HG02970 (cell line): ENCODE results near the gene SGMS1.

ENCODE experiments used
- ATAC-seq: cut with Tn5 transposase; IDR thresholded peaks from one replicate; pipeline ENCODE4 v1.9.1; 2021; ENCODE audit warnings: mild to moderate bottlenecking, moderate library complexity, moderate number of reproducible peaks; ENCODE audit not compliant: unreplicated experiment, low FRiP score

Gene SGMS1

DNA sequence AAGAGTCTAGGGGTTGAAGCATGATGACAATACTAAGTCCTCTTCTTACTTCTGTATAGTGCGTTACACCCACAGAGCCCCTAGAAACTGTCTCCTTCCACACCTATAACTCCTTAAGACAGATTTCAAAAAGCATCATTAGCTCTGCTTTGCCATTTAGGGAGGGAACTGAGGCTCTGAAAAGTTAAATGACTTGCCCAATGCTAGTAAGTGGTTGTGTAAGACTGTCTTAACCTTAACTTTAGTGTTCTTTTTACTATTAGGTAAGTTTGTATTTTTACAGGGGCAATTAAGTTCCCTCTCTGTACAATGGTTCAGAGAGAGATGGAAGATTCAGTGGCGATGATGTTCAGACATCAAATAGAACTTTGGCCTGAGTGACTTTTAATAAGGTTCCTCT, 299.7 kb downstream of the SGMS1 start:
- ATAC-seq: no peak

DNA sequence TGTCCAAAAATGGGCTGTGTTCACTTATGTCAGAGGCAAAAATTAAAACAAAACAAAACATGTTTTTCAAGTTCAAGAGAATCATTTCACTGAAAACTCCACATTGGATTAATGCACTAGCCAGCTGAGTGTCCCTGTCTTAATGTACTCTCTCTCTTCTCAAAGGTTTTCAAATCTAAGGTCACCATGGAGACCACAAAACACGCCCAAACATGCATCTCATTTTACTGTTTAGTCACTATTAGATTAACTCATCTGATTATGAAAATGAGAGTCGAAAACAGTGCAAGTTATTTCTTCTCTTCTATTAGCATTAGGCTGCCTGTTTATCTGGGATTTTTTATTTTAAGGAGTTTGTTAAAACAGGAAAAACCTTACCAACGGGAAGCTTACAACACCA, 301.7 kb downstream of the SGMS1 start:
- no peak for ATAC-seq

DNA sequence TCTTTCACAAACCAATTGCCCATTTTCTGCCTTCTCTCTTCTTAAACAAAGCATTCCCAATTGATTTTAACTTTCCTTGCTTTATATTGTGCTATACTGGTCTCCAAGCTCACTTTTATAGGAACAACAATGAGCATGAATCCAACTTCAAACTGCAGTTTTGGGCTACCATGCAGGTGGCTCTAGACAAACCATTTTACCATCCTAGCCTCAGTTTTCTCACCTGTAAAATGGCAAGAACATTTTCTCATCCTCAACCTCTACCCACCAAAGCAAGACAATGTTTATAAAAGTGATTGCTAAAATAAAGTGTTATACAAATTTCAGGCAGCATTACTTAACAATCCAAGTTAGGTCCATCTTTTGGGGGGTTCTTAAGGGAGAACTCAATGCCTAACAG, 305.6 kb downstream of the SGMS1 start:
- no peak for ATAC-seq

DNA sequence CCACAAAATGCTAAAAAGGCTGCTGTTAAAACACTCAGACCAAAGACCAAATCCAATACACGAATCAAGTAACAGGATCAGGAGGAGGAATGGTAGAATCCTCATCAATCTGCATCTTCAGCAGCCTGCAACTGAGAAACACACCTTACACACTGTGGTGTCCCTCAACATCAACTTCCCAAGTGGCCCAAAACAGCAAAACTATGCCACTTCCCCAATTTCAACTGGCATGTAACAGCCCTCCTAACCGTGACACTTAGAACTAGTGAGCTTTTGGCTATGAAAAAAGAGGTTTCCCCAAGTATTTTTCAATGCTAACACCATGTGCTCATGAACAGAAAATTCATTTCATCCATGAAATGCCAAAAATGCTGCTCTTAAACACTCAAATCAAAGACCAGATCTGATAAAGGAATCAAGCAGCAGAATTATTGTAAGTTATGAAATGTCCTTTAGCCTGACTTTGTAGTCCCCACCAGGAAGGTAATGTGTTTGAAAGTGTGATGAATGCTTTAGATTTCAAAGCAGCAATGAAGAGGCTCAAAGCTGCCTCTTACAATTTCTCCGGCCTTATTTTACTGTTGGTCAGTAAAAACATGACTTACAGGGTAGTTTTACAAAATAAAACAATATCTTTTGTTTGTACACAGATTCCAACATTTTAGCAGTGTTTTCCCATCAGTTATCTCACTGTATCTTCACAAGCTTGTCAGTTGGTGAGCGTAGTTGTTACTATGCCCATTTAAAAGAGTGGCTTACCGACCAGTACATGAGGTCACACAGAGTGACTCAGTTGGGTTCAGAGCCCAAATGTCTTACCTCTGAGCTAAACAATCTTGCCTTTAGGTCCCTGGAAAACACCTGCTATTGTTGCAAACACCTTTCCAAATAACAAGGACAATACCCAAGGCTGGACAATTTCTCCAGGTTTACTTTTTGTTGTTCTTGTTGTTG, 306.8 kb downstream of the SGMS1 start:
- no peak for ATAC-seq

DNA sequence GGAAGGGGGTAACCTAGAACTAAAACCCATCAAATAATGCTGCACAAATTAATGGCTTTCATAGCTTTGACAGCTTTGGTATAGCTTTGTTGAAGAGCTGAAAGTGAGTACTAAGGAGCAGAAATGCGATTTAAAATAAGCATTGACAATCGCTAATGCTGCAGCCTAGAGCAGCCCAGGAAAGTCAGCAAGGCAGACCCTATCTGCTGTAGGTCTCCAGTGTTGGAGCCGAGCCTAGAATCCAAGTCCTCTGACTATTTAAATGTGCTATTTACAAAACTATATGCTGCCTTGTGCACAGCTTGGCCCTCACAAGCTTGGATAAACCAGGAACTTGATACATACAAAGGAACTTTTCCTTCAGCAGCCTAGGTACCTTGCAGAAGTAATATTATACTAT, 307.6 kb downstream of the SGMS1 start:
- no peak for ATAC-seq

DNA sequence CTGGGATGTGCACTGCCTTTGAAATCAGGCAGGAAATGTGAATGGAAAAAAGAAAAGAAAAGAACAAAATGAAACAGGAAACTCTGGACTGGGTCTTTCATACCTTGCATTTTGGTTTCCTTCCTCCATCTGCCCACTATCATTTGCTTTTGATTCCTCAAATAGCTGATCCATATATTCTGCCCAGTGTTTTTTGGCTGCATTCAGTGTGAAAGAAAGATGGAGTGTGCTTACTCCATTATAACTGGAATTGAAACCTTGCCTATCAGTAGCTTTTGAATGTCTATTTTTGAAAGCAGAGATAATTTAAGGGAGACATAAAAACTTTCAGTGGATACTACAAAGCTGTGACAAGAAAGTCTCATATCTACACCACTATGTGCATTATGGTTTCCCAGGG, 308.3 kb downstream of the SGMS1 start:
- ATAC-seq: no peak

DNA sequence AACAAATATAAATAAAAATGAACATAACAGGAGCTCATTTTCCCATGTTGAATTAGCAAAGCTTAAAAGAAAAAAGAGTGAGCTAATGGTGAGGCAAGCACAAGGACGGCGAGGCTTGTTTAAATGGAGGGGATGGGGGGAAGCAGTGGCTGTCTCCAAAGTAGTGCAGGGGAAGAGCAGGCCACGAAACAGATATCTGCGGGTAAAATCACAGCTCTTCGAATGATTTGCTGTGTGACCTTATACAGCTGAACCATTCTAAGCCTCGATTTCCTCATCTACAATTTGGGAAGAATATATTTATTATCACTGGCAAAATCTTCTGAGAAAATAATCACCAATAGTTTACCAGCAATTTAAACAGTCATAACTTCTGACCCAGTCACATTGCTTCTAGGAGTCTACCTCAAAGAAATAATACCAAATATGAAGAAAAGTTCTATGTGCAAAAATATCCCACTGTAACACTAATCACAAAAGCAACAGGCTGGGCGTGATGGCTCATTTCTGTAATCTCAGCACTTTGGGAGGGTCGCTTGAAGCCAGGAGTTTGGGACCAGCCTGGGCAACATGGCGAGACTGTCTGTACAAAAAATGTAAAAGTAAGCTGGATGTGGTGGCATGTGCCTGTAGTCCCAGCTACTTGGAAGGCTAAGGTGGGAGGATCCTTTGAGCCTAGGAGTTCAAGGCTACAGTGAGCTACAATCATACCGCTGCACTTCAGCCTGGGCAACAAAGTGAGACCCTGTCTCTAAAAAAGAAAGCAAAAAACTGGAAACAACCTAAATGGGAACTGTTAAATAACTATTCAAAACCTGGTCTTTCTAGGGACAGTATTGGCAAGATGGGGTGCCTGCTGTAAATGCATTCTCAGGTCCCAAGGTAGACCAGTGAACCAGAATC, 309.3 kb downstream of the SGMS1 start:
- no peak for ATAC-seq

DNA sequence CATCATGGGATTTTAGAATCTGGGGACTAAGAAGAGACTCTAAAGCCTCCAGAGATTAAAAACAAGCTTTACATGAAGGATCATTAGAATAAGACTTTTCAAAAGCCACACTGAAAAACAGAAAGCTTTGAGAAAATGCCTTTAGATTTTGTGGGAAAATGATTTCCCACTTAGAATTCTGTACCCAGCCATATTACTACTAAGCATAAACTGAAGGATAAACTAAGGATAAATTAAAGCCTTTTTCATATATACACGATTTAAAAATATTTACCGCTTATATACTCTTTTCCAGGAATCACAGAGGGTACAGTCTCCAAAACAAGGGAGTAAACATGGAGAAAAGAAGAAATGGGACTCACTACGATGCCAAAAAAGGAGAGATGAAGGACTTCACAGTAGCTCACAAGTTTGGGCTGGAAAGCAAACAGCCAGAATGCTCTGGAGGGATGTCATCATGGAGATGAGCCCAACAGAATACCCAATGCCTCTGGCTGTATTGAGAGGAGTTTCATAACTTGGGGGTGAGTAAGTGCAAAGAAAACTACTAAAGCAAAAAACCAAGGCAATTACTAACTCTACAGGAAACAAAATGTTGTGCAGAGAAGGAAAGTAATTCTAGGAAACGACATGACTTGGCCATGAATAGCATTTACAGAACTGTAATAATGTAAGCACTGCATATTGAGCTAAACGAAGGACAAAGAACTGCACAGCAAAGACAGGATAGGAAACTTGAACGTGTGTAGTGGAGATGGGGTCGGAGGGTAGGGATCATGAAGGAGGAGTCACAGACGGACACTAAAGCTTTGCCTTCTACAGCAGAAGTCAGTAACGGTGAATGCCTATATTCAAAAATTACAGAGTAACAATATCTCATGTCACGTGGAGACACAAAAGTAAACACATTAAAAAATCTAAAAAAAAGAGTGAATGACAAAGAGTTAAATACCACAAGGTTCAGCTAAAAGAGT, 311.0 kb downstream of the SGMS1 start:
- no peak for ATAC-seq

DNA sequence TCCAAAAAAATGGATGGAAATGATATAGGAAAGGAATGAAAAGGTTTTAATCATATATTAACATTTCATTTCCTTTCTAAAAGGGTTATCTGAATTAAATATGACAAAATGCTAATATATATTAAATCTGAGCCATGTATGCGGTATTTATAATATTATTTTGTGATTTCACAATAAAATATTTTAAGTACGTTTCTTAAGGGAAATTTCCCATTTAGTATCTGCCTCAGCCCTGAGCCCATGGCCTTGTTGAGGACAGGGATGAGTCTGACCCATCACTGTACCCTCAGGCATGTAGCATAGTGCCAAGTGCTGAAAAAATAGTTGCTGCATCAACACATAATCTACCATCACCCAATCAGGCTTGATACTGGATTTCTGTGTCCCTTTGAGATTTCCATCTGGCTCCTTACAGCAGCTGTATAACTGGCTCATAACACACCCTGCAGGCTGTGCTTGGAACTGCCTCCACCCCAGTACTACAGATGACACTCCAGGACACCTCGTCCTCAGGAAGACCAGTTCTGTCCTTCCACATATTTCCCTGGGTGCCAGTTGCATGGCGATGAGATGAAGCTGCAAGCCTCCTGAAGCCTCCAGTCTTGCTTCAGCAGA, 313.1 kb downstream of the SGMS1 start:
- ATAC-seq: no peak

DNA sequence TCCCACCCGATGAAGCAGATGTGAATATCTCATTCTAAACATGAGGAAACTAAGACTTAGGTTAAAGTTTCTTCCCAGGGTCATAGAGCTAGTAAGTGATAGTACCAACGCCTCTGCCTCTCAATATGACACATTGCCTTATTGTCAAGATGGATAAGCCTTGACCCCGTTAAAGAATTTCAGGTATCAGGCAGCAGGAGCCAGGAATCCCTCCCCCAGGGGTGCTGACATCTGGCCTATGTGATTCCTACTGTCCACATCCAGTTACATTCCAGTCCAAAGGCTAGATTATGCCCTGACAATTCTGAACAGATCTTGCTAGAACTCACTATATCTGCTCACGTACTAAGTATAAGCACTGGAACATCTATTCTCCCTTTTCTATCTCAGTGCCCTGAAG, 314.4 kb downstream of the SGMS1 start:
- no peak for ATAC-seq

DNA sequence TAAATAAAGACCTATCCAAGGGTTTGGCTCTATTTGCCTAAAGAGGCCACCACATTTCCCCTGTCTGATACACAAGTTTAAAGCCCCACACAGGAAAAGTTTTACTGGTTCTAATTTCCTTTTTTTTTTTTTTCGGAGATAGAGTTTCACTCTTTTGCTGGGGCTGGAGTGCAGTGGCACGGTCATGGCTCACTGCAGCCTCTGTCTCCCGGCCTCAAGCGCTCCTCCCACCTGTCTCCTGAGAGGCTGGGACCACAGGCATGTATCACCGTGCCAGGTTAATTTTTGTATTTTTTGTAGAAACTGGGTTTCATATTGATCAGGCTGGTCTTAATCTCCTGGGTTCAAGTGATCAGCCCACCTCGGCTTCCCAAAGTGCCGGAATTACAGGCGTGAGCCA, 319.1 kb downstream of the SGMS1 start:
- ATAC-seq: no peak

DNA sequence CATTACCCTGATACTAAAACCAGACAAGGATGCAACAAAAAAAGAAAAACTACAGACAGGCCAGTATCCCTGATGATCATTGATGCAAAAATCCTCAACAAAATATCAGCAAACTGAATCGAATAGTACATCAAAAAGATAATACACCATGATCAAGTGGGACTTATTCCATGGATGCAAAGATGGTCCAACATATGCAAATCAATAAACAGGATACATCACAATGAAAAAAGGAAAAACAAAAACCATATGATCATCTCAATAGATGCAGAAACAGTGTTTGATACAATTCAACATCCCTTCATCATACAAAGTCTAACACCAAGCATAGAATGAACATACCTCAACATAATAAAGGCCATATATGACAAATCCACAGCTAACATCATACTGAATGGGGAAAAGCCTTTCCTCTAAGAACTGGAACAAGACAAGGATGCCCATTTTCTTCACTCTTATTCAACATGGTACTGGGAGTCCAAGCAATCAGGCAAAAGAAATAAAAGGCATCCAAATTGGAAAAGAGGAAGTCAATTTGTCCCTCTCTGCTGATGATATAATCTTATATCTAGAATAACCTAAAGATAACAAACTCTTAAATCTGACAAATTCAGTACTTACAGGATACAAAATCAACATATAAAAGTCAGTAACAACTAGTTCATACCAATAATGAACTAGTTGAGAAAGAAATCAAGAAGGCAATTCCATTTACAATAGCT, 323.6 kb downstream of the SGMS1 start:
- no peak for ATAC-seq

DNA sequence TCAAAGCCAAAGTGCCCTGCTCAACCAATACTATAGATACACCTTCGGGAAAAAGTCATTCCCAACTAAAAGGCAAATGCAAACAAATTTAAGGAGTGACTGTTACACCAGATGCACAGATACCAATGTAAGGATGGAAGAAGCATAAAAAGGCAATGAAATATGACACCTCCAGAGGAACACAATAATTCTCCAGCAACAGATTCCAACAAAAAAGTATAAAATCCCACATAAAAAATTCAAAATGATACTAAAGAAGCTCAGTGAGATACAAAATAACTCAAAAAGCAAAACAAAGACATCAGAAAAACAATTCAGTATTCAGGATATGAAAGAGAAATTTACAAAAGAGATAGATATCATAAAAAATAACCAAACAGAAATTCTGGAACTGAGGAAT, 328.4 kb downstream of the SGMS1 start:
- ATAC-seq: no peak

DNA sequence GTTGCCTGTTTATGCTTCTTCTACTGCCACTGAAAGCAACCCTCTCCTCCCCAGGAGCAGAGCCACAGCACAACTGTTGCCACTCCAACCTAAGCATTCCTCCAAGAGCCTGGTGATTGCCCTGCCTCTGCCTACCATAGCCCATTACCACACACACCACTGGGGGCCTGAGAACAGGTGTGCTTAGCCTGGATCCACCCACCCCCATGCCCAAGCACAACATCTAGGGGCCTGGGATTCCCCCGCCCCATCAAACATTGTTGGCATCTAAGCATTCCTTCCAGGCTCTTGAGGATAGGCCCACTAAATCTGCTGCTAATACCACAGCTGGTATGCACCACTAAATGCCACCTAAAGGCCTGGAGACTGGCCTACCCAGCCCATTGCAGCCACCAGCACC, 329.2 kb downstream of the SGMS1 start:
- no peak for ATAC-seq

DNA sequence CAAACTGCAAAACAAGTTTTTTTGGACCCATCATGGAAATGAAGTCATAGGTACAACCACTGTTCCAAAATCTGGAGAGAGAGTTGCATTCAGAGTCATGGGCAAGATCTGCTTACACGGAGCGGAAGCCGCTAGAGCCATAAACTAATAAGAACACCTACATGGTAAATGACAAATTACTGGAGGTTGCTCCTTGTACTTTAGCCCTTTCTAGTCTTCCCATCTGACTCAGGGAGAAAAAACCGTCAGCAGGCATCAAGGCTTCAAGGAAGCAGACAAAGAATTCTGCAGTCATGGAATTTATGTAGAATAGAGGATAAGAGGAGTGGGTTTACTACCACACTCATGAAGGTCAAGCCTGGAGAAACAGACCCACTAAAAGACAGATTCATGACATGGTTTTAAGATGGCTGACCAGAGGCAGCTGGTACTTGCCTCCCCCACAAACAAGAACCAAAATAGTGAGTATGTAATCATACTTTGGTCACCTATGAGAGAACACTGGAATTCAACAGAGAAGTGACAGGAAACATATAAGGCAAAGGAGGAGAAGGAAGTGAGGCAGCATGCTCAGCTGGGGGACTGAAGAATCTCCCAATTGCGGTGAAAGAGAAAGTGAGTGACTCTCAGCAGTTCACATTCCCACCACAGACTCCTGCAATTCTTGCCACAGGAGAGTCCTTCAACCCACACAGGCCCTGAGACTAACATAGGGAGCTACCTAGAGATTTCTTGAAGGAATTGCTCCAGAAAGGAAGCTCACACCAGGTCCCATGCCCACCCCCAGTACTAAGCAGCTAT, 330.0 kb downstream of the SGMS1 start:
- ATAC-seq: no peak

DNA sequence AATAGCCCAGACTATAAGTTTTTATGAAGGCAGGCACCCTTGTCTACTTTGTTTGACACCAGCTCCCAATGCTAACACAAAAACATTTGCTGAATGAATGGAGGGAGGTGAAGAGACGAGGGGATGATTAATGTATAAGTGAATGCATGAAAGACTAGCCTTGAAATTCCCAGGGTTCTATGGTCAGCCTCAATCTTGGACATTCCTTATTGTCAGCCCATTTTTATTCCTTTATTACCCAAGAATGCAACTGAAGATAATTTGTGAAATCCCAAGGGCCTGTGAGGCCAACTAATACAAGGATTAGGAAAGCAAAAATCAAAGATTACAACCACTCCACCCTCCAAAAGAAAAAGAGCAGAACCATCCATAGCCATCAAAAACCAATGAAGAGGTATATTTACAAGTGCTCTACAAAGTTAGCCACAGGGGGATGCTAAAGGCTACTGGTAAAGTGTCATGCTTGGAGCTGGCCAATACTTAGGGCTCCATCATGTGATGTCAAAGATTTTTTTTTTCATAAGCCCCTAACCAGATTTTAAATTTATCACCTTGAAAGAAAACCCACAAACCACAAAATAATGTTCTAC, 332.4 kb downstream of the SGMS1 start:
- ATAC-seq: no peak

DNA sequence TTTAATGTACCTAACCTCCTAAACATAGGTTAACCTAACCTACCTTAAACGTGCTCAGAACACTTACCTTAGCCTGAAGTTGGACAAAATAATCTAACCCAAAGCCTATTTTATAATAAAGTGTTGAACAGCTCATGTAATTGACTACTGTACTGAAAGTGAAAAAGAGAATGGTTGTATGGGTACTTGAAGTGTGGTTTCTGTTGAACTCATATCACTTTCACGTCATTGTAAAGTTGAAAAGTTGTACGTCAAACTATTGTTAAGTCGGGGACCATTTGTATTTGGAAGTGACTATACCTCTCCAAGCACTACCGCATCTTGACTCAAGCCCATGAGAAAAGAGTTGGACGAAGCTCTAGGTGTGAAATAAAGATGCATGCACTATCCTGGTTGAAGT, 334.6 kb downstream of the SGMS1 start:
- ATAC-seq: no peak
